MCF 10A (cell line): Measurements from ENCODE around the gene ZNRF3. TPM values are rescaled to one million over a fixed set of nuclear protein-coding genes. Genes with fewer than 3 reads are reported as not detected.

Experiments used
- BruUV-seq: library from RNA; stranded (reverse); fragments of 400-500 nt; replicated peaks from 2 replicates; lab custom pipeline; 2021; lab: Mats Ljungman, UMichigan
- CTCF ChIA-PET: fragments of 300-600 bp; sonication (Branson Sonifier 250); formaldehyde crosslinking; extraction: SDS; loops from one replicate; lab custom pipeline; 2021; ENCODE audit warnings: antibody characterized with exemption, inconsistent platforms; lab: Yijun Ruan, JAX
- POLR2A ChIA-PET: fragments of 300-600, 350-650 bp; sonication (Branson Sonifier 250); formaldehyde crosslinking; extraction: SDS; loops from one replicate; lab custom pipeline; 2020; ENCODE audit warnings: antibody characterized with exemption, inconsistent platforms; lab: Yijun Ruan, JAX
- DNase-seq: peaks from one replicate; pipeline ENCODE4 v3.0.0-alpha.2; 2018; ENCODE audit not compliant: unreplicated experiment
- H3K27ac Mint-ChIP-seq: one replicate; pipeline ENCODE4 v1.8.0; 2022; ENCODE audit warnings: mild to moderate bottlenecking, low read depth, mixed read lengths; ENCODE audit not compliant: unreplicated experiment
- H3K27me3 Mint-ChIP-seq: one replicate; pipeline ENCODE4 v1.8.0; 2022; ENCODE audit warnings: mixed read lengths; ENCODE audit not compliant: insufficient read depth, unreplicated experiment
- H3K36me3 Mint-ChIP-seq: one replicate; pipeline ENCODE4 v1.8.0; 2022; ENCODE audit warnings: mild to moderate bottlenecking, moderate library complexity, mixed read lengths; ENCODE audit not compliant: insufficient read depth, unreplicated experiment
- H3K4me1 Mint-ChIP-seq: one replicate; pipeline ENCODE4 v1.8.0; 2022; ENCODE audit warnings: mixed read lengths; ENCODE audit not compliant: insufficient read depth, unreplicated experiment
- H3K4me3 Mint-ChIP-seq: one replicate; pipeline ENCODE4 v1.8.0; 2022; ENCODE audit warnings: mild to moderate bottlenecking, moderate library complexity, mixed read lengths; ENCODE audit not compliant: unreplicated experiment
- H3K9me3 Mint-ChIP-seq: one replicate; pipeline ENCODE4 v1.8.0; 2022; ENCODE audit warnings: mixed read lengths; ENCODE audit not compliant: unreplicated experiment
- CTCF ChIP-seq: fragments of 200-600 bp; IDR thresholded peaks from one replicate; pipeline ENCODE4 v1.8.0; 2022; ENCODE audit warnings: antibody characterized with exemption, mild to moderate bottlenecking; ENCODE audit not compliant: unreplicated experiment
- intact Hi-C: fragments of 100-400 bp; cut with micrococcal nuclease; formaldehyde crosslinking; loops from 2 replicates; pipeline ENCODE4 v1.14.1; 2022
- total RNA-seq: library from RNA; stranded (reverse); gene quantifications from 2 replicates; pipeline ENCODE4 v1.2.3, GENCODE V29; 2022

The ZNRF3 gene
- total RNA-seq, 1 experiment from 2014 or later: 7.1 TPM

GRCh38 chr22:28923826-28924732, 40.7 kb downstream of the ZNRF3 start:
- TF ChIP-seq CTCF: no peak
- ChIA-PET POLR2A (no interaction called here), CTCF (interaction anchor here (0.9 kb wide), 1 partner anchor 95 kb away, joined by 5 read pairs; no protein-coding TSS in a partner anchor)
- Mint-ChIP-seq H3K9me3 (no peaks in the 10 kb centered on the region), H3K36me3 (no peaks in the 10 kb centered on the region), H3K4me3 (no peak overlapping the region), H3K4me1 (peaks cover 10% of the 10 kb centered on the region), H3K27ac (no peak overlapping the region), H3K27me3 (no peaks in the 10 kb centered on the region)
- no peak for DNase-seq
- BruUV-seq: no TSS peak
- intact Hi-C loops: no loop called here

GRCh38 chr22:28925916-28926315, 42.5 kb downstream of the ZNRF3 start:
- intact Hi-C loops: no loop called here
- H3K36me3 Mint-ChIP-seq: no peaks in the 10 kb centered on the region
- no peaks in the 10 kb centered on the region for H3K27me3 Mint-ChIP-seq
- no peak overlapping the region for H3K4me3 Mint-ChIP-seq
- peaks cover 16% of the 10 kb centered on the region for H3K4me1 Mint-ChIP-seq
- CTCF ChIA-PET: no interaction called here
- H3K27ac Mint-ChIP-seq: no peak overlapping the region
- POLR2A ChIA-PET: no interaction called here
- no peak for DNase-seq
- no peak for TF ChIP-seq CTCF
- no peaks in the 10 kb centered on the region for H3K9me3 Mint-ChIP-seq
- no TSS peak for BruUV-seq

GRCh38 chr22:28927630-28928029, 44.3 kb downstream of the ZNRF3 start:
- no peaks in the 10 kb centered on the region for H3K27me3 Mint-ChIP-seq
- CTCF ChIA-PET: interaction anchor here (0.5 to 1.2 kb wide), 3 partner anchors 11 to 241 kb away, joined by 3 read pairs; no protein-coding TSS in a partner anchor
- H3K9me3 Mint-ChIP-seq: no peaks in the 10 kb centered on the region
- no peak overlapping the region for H3K4me3 Mint-ChIP-seq
- BruUV-seq: no TSS peak
- DNase-seq: no peak
- POLR2A ChIA-PET: interaction anchor here (0.7 to 1.2 kb wide), 3 partner anchors 11 to 104 kb away, joined by 3 to 4 read pairs (median 4); no protein-coding TSS in a partner anchor
- TF ChIP-seq CTCF: no peak
- intact Hi-C loops: no loop called here
- no peak overlapping the region for H3K27ac Mint-ChIP-seq
- H3K36me3 Mint-ChIP-seq: no peaks in the 10 kb centered on the region
- H3K4me1 Mint-ChIP-seq: peaks cover 14% of the 10 kb centered on the region

- Mint-ChIP-seq H3K4me1 (peaks cover 11% of the 10 kb centered on the region), H3K27me3 (no peaks in the 10 kb centered on the region), H3K36me3 (no peaks in the 10 kb centered on the region), H3K4me3 (no peak overlapping the region), H3K9me3 (no peaks in the 10 kb centered on the region), H3K27ac (no peak overlapping the region)
- no peak for TF ChIP-seq CTCF
- POLR2A ChIA-PET: no interaction called here
- CTCF ChIA-PET: interaction anchor here (0.8 kb wide), 1 partner anchor 73 kb away, joined by 3 read pairs; no protein-coding TSS in a partner anchor
- DNase-seq: no peak
- no TSS peak for BruUV-seq
- intact Hi-C loops: no loop called here
These were observed 45.8 kb downstream of the ZNRF3 start for GRCh38 chr22:28929197-28929596.
